ENCODE measurements around the gene XYLT2. TPM values are rescaled to one million over a fixed set of nuclear protein-coding genes. Genes with fewer than 3 reads are reported as not detected.
"Not testable (repeated sequence)": the region's sequence is repeated elsewhere in the genome, so short reads cannot be mapped to it uniquely, and the experiment has no call there.

Gene XYLT2
- polyA plus RNA-seq, 1 donor = 26.2 TPM

- DNase-seq (ENCODE audit: low read depth) = no peak
These were observed 26.5 kb upstream of the XYLT2 start for GRCh38 chr17:50319306-50320004.

GRCh38 chr17:50322271-50322670 lies 23.7 kb upstream of the XYLT2 start:
- no peak for DNase-seq (ENCODE audit: low read depth)

GRCh38 chr17:50323060-50323459 lies 22.9 kb upstream of the XYLT2 start:
- no peak for DNase-seq (ENCODE audit: low read depth)

GRCh38 chr17:50325906-50326305 lies 20.0 kb upstream of the XYLT2 start:
- no peak for DNase-seq (ENCODE audit: low read depth)

GRCh38 chr17:50326831-50327364 lies 19.0 kb upstream of the XYLT2 start:
- no peak for DNase-seq (ENCODE audit: low read depth)

- no peak for DNase-seq (ENCODE audit: low read depth)
These were observed 17.3 kb upstream of the XYLT2 start for GRCh38 chr17:50328363-50329325.

- no peak for DNase-seq (ENCODE audit: low read depth)
These were observed 16.2 kb upstream of the XYLT2 start for GRCh38 chr17:50329716-50330115.

GRCh38 chr17:50330151-50330775 lies 15.7 kb upstream of the XYLT2 start:
- DNase-seq (ENCODE audit: low read depth) = no peak

GRCh38 chr17:50331085-50331791 lies 14.7 kb upstream of the XYLT2 start:
- no peak for DNase-seq (ENCODE audit: low read depth)

- no peak for DNase-seq (ENCODE audit: low read depth)
These were observed 13.7 kb upstream of the XYLT2 start for GRCh38 chr17:50332196-50332595.

GRCh38 chr17:50333291-50334057 lies 12.5 kb upstream of the XYLT2 start:
- DNase-seq (ENCODE audit: low read depth) = not testable (repeated sequence)

GRCh38 chr17:50337956-50338355 lies 8.0 kb upstream of the XYLT2 start:
- no peak for DNase-seq (ENCODE audit: low read depth)

GRCh38 chr17:50338645-50339044 lies 7.3 kb upstream of the XYLT2 start:
- no peak for DNase-seq (ENCODE audit: low read depth)

GRCh38 chr17:50339381-50339780 lies 6.5 kb upstream of the XYLT2 start:
- DNase-seq (ENCODE audit: low read depth) = no peak

- no peak for DNase-seq (ENCODE audit: low read depth)
These were observed 1.1 kb upstream of the XYLT2 start for GRCh38 chr17:50344731-50345365.

GRCh38 chr17:50346313-50347116 lies 589 bp downstream of the XYLT2 start:
- no peak for DNase-seq (ENCODE audit: low read depth)

- DNase-seq (ENCODE audit: low read depth) = no peak
These were observed 1.4 kb downstream of the XYLT2 start for GRCh38 chr17:50347117-50347893.

GRCh38 chr17:50347894-50348291 lies 2.0 kb downstream of the XYLT2 start:
- DNase-seq (ENCODE audit: low read depth) = no peak
